GM13976 (cell line): ENCODE results near the gene ATP6V0E1.
A peak's percentile ranks its signal among the peaks of the same experiment; 100 is the strongest.

Experiments
- DNase-seq: peaks from one replicate; pipeline ENCODE4 v3.0.0; 2012; ENCODE audit warnings: low spot score
- CTCF ChIP-seq: IDR thresholded peaks from 2 replicates; pipeline ENCODE4 v1.5.1; 2012; ENCODE audit warnings: borderline replicate concordance, mild to moderate bottlenecking; ENCODE audit not compliant: insufficient read depth; ENCODE audit errors: extremely low read depth, missing control alignments, control extremely low read depth
- in situ Hi-C: fragments of 300-500 bp; cut with MboI; formaldehyde crosslinking; loops from one replicate; pipeline ENCODE4 v1.12.0; 2022; ENCODE audit warnings: low sequenced_read_pairs, mixed read lengths, inconsistent platforms; ENCODE audit not compliant: unreplicated experiment

Gene ATP6V0E1

DNA sequence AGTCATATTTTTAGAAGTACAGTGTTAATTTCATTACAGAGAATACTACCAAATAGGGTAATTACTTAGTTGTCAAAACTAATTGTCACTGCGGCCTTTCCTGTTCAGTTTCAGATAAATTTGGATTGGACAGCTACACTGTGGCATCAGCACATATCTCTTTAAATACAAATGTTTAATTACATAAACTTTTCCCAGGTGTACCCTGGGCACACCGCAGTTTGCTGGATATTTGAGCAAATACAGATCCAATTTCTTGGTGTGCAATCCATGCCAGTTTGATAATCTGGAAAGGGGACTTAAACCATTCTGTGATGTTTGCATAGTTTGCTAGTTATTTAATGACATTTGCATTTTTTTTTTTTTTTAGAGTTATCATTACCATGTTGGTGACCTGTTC is 10.8 kb downstream of the ATP6V0E1 start:
- TF ChIP-seq CTCF: no peak
- DNase-seq: no peak
- in situ Hi-C loops: no loop called here

DNA sequence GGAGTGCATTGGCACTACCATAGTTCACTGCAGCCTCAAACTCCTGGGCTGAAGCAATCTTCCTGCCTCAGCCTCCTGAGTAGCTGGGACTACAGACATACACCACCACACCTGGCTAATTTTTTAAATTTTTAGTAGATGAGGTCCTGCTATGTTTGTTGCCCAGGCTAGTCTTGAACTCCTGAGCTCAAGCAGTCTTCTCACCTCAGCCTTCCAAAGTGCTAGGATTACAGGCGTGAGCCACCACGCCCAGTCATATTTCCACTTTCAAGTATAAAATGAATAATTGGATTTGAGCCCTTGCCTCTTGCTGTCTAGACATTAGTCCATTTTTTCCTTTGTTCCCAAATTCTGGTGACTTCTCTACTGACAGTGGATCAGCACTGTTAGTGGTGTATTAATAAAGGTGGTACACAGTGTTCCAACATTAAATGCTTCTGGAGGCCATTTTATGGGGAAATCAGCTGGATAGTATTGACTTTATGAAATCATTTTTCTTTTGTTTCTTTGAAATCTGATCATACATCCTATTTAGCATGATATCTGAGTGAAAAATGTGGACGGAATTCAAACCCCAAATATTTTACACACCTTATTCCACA is 15.9 kb downstream of the ATP6V0E1 start:
- DNase-seq: no peak
- in situ Hi-C loops: no loop called here
- no peak for TF ChIP-seq CTCF

GRCh38 chr5:172999974-173000373 is 16.4 kb downstream of the ATP6V0E1 start:
- TF ChIP-seq CTCF: no peak
- in situ Hi-C loops: no loop called here
- DNase-seq: no peak

GRCh38 chr5:173001229-173001841 is 17.8 kb downstream of the ATP6V0E1 start:
- in situ Hi-C loops: no loop called here
- no peak for TF ChIP-seq CTCF
- peak; percentile 34 for DNase-seq

DNA sequence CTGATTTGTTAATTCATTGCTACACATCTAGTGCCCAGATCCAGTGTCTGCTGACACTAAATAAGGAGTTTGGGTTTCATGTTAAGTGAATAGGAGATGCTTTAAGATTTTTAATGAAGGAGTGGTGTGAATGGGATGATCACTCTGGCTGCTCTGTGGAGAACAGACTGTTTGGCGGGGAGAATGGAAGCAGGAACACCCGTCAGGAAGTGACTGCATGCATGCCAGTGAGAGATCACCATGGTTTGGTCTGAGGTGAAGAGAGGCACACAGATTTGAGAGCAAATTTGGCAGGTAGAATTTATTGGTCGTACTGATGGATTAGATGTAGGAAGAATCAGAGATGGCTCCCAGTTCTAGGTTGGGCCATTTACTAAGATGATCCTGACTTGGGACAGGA is 19.8 kb downstream of the ATP6V0E1 start:
- DNase-seq: no peak
- in situ Hi-C loops: no loop called here
- TF ChIP-seq CTCF: no peak

GRCh38 chr5:173004013-173004412 is 20.4 kb downstream of the ATP6V0E1 start:
- in situ Hi-C loops: no loop called here
- TF ChIP-seq CTCF: no peak
- no peak for DNase-seq
